Ishikawa (cell line): ENCODE results near the gene PRODH2.

Experiments used
- CEBPB ChIP-seq: IDR thresholded peaks from 2 replicates; pipeline ENCODE4 v1.6.1; 2012
- CREB1 ChIP-seq: IDR thresholded peaks from 2 replicates; pipeline ENCODE4 v1.6.1; 2012; ENCODE audit warnings: low read depth
- EP300 ChIP-seq: IDR thresholded peaks from 2 replicates; pipeline ENCODE4 v1.6.1; 2012; ENCODE audit warnings: borderline replicate concordance
- FOXM1 ChIP-seq: IDR thresholded peaks from 2 replicates; pipeline ENCODE4 v1.6.1; 2012; ENCODE audit warnings: low read depth, borderline replicate concordance
- MAX ChIP-seq: IDR thresholded peaks from 2 replicates; pipeline ENCODE4 v1.6.1; 2012
- RAD21 ChIP-seq: IDR thresholded peaks from 2 replicates; pipeline ENCODE4 v1.6.1; 2012; ENCODE audit warnings: low read depth
- REST ChIP-seq: IDR thresholded peaks from 2 replicates; pipeline ENCODE4 v1.6.1; 2012; ENCODE audit warnings: low read depth, mild to moderate bottlenecking

GRCh38 chr19:35792888-35793287, 19.8 kb downstream of the PRODH2 start:
- no peak for TF ChIP-seq REST
- no peak for TF ChIP-seq RAD21
- TF ChIP-seq FOXM1: no peak
- TF ChIP-seq CREB1: no peak
- no peak for TF ChIP-seq CEBPB
- TF ChIP-seq EP300: no peak
- no peak for TF ChIP-seq MAX
